HG03558 (cell line): ENCODE measurements around the gene PLK5.

Experiments
- ATAC-seq: cut with Tn5 transposase; IDR thresholded peaks from one replicate; pipeline ENCODE4 v1.9.1; 2021; ENCODE audit warnings: moderate number of reproducible peaks; ENCODE audit not compliant: unreplicated experiment; ENCODE audit errors: extremely low read depth

PLK5 gene

GRCh38 chr19:1551068-1552040 is 27.5 kb downstream of the PLK5 start:
- ATAC-seq = no peak

- no peak for ATAC-seq
Observed at GRCh38 chr19:1553415-1553814, 29.5 kb downstream of the PLK5 start.

GRCh38 chr19:1554968-1555367 is 31.1 kb downstream of the PLK5 start:
- ATAC-seq = no peak

GRCh38 chr19:1555487-1556389 is 31.9 kb downstream of the PLK5 start:
- ATAC-seq = no peak

GRCh38 chr19:1556390-1557070 is 32.7 kb downstream of the PLK5 start:
- no peak for ATAC-seq

- ATAC-seq = no peak
Observed at GRCh38 chr19:1558552-1558951, 34.7 kb downstream of the PLK5 start.

- ATAC-seq = no peak
Observed at GRCh38 chr19:1560286-1560882, 36.5 kb downstream of the PLK5 start.

- no peak for ATAC-seq
Observed at GRCh38 chr19:1561236-1561842, 37.5 kb downstream of the PLK5 start.

GRCh38 chr19:1563251-1563650 is 39.4 kb downstream of the PLK5 start:
- no peak for ATAC-seq

- no peak for ATAC-seq
Observed at GRCh38 chr19:1566392-1567115, 42.7 kb downstream of the PLK5 start.

- no peak for ATAC-seq
Observed at GRCh38 chr19:1567116-1567847, 43.4 kb downstream of the PLK5 start.

- ATAC-seq = no peak
Observed at GRCh38 chr19:1567848-1568227, 44.0 kb downstream of the PLK5 start.

GRCh38 chr19:1568320-1569019 is 44.6 kb downstream of the PLK5 start, which contains the start of gene MEX3D:
MEX3D (minus strand) TSS chr19:1568325; CDS start chr19:1568058, 267 bp downstream.
- no peak for ATAC-seq

GRCh38 chr19:1569997-1570396 is 46.1 kb downstream of the PLK5 start:
- ATAC-seq = no peak

GRCh38 chr19:1570836-1571235 is 47.0 kb downstream of the PLK5 start:
- no peak for ATAC-seq

GRCh38 chr19:1571358-1571757 is 47.5 kb downstream of the PLK5 start:
- ATAC-seq = no peak

- ATAC-seq = no peak
Observed at GRCh38 chr19:1572795-1573194, 48.9 kb downstream of the PLK5 start.
